HG02938 (cell line): ENCODE measurements around the gene TRPC3.
A peak's percentile ranks its signal among the peaks of the same experiment; 100 is the strongest.

ENCODE experiments used
- ATAC-seq: cut with Tn5 transposase; IDR thresholded peaks from one replicate; pipeline ENCODE4 v1.9.1; 2021; ENCODE audit warnings: mild to moderate bottlenecking, moderate library complexity; ENCODE audit not compliant: unreplicated experiment

The TRPC3 gene

DNA sequence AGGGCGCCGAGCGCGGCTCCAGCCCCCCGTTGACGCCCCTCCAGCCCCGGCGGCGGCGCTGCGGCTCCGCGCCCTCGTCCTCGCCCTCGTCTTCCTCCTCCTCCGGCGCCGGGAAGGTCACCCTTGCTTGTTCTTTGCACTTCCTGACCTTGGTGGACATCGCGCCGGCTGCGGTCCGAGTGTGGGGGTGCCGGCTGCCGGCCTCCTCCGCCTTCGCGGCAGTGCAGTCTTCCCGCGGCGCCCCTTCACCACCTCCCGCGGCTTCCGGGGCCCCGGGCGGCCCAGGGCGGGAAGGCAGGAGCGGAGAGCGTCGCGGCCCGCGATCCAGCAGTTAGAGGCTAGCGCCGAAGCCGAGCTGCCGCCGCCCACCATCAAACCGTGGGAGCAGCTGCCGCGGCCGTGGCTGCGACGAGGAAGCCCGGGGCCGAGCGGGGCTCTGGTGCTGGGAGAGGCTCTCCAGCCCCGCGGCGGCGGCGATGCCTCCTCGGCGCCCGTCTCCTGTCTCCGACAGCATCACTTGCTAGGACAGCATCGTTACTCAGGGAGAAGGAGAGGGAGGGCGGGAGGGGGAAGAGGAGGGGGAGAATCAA is at the start of gene TRPC3:
TSS of gene TRPC3 (minus strand) at position 540 of the 590 bp plus-strand sequence. CDS start at position 160, 380 bp downstream.
- peak; percentile 26 for ATAC-seq

DNA sequence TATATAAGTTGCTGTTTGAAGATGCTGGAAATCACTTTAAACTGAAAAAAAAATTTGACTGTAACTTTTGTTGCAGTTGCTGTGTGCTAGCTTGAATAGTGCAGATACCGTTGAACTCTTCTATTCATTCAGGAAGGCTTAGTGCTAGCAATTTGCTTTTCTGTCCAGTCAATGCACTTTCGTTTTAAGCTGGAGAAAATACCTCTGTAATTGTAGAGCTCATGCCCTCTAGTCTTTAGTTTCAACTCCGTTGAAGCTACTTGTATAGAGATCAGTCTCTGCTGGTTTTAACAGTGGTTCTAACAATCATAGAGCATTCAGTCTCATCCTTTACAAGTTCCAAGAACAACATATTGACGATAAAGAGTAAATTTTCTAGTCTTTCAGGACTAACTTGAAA is 49.0 kb upstream of the TRPC3 start:
- no peak for ATAC-seq

DNA sequence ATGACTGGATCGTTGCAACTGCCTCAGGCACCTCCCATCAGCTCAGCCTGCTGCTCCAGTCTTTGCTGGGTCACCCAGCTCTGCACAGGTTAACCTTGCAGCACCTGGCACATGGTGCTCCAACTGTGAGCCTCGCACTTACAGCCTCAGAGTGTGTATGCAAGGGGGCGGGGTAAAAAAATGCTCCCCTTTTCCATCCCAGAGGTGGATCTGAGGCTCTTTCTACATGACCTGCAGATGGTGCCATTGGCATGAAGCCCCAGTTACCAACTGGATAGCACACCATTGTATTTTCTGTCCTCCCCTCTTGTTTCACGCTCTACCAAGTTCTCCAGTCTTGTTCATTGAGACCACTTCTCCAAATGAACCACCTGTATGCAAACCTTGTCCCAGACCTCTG is 46.2 kb upstream of the TRPC3 start:
- ATAC-seq: no peak

DNA sequence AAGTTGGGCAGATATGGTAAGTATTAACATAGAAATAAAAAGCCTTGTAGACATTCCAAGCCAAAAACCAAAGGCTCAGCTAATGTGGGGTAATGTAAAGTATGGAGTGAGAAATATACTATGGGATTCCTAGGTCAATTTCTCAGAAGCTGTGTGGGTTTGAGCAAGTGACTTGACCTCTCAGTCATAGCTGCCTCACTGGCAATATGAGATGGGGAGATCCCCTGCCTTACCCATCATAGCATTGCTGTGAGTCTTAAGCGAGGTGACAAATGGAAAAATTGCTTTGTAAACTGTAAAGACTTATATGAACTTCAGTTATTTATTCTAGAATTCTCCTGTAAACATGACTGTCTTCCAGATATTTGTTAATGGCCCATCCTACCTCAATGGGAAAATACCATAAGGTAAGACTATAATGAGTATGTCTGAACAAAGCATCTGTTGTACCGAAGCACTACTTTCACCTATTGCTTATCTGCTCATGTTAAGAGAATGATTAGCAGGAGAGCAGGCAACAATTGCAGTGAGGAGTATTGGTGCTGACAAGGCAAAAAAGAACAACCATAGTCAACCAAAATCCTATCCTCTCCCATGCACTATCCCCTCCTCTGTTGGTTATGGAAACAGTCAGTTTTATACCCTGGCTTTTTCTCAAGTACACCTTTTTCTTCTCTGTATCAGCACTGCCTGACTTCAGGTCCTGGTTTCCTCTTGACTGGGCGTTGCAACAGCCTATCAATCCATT is 44.1 kb upstream of the TRPC3 start:
- no peak for ATAC-seq

DNA sequence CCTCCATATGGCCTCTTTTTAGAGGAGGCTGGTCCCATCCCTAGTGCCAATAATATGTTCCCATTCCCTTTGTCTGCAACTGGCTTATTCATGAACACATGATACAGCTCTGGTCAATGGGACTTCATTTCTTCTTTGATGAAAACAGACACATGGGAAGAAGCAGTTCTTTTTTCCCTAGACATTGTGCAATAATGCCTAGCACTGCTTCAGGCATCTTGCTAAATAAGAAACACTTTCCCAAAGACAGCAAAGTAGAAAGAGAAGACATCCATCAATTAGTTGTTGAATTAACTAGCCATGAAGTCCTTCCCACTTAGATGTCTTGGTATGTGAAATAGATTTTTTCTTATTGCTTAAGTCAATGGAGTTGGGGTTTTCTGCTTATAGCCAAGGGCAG is 40.1 kb upstream of the TRPC3 start:
- no peak for ATAC-seq

DNA sequence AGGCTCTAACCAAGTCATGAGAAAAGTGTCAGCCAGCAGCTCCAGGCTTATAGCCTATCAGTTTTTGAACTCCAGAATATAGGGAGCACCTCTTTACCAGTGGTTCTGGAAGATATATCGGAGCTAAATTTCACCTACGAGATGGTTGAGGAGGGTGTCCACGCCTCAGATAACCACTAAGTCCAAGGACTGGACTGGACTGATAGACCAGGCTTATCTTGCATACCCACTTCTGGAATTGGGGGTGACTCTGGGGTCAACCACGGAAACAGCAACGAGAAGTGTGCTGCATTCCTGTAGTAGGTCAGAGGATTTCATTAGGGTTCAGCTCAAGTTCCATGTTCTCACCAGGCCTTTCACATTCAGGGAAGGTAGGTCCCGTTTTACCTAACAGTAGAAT is 38.6 kb upstream of the TRPC3 start:
- ATAC-seq: no peak

DNA sequence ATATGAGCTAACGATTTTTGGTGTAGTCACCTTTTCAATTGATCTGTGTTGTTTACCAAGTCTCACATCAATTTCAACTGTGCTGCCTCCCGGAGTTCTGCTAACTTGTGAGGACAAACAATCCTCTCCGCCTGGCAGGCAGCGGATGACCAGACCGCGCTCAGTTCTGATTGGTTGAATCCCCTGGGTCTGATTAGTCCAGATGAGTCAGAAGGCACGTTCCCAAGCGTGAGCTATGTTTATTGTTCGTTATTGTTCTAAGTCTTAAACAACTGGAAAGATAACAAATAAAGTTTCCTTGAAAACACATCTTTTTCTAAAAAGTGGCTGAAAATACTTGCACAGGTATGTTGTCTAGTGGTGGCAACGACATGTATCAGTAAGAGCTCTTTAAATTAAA is 37.9 kb upstream of the TRPC3 start:
- no peak for ATAC-seq

DNA sequence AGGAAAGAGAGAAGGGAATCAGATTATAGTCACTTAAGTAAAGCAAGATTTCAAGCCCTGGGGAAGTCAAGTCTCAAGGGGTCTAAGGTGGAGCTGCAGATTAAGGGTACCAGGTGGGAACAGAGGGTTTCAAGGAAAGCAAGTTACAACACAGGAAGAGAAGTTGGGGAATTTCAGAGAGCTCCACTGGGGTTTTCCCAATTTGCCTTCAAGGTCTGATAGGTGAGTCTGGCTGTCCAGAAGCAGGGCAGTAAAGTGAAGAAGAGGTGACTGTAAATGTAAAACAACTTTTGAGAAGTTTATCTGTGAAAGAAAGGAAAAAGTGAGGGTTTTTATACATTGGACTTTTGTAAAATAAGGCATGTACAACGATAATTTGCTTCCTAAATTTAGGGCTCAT is 37.1 kb upstream of the TRPC3 start:
- ATAC-seq: no peak

DNA sequence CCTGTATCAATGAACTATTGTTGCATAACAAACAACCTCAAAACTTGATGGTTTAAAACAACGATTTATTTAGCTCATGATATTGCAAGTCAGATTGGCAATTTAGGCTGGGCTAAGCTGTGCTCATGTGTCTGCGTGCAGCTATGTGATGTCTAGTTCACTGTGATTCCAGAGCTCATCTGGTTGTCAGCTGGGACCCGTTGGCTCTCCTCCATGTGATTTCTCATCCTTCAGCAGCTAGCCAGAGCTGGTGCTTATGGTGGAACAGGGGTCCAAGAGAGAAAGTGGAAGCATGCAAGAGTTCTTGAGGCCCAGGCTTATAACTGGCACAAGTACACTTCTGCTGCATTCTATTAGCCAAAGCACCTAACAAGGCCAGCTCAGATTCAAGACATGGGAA is 28.8 kb upstream of the TRPC3 start:
- no peak for ATAC-seq

DNA sequence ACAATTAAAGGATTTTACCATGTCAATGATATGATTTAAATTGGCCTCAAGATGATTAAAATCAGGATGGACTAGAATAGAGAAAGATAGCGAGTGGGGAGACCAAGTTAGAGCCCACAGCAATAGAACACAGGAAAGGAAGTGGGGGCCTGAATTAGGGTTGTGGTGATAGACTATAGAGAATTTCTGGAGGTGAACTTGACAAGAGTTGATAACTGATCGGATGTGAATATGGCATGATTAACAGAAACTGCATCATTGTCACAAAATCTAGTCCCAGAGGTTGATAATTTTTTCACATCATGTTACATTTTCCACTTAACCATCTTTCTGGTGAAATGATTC is 26.3 kb upstream of the TRPC3 start:
- ATAC-seq: peak; percentile 50

DNA sequence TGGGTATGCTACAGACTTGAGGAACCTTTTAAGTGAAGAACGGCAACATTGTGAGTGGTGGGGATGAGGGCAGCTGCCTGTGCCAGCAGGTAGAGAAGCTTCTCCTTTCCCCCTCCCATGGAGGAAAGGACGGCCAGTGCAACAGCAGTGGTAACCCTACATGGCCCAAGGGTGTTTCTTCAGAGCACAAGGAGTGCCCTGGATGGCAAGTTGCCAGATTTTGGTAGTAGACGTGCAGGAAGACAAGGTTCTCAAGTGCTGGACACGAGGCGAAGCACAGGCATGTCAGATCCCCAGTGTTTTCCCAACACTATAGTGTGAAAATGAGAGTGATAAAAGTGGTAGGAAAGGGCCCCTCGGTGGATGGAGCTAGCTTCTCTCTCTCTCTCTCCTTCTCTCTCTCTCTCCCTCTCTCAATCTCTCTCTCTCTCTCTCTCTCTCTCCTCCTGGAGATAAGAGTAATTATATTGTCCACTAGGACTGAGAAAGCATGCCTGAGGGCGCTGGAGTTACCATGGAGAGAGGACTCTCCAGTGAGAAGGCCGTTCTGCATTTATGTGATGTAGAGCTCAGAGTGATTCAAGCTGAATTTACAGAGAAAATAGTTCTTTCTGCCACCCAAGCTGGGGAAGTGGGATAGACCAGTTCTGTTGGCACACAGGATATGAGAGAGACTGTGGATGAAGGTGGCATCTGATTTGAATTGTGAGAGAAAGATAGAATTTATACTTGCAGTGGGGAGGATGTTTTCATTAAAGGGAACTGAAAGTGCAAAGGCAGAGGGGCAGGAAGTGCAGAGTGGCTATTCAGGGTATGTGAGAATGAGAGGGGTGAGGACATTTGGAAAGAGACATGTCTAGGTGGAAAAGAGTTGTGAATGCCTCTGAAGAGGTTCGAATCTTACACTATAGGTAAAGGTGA is 25.7 kb upstream of the TRPC3 start:
- ATAC-seq: peak; percentile 96

DNA sequence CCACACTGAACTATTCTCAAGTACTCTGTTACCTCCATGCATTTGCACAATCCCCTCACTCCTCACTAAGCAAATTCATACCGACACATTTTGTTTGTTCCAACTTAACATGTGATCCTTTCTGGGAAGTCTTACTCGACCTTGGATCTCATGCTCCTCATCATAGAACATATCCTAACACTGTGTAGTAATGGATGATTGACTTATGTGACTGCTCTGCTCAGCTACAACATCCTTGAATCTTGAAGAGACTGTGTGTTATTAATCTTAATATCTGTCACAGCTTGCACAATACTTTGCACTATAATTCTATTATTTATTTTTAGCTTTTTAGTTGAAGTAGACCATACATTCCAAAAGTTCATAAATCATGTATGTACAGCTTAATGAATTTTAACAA is 23.9 kb upstream of the TRPC3 start:
- no peak for ATAC-seq

DNA sequence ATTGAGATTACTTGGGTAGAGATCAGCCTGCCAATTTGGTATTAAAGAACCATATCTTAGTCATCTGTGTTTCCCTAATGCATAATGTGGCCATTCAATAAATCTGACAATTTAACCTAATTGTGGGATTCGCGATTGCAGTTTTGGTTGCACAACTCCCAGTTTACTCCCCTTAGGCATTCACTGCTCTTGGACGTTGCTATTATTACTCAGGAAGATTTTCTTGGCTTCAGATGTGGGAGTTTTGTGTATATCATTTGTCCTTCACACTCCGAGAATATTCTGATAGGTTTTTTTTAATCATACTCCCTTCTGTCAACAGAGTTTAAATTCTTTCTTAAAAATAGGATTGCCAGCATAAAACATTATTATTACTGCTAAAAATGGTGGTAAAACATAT is 22.0 kb upstream of the TRPC3 start:
- no peak for ATAC-seq

DNA sequence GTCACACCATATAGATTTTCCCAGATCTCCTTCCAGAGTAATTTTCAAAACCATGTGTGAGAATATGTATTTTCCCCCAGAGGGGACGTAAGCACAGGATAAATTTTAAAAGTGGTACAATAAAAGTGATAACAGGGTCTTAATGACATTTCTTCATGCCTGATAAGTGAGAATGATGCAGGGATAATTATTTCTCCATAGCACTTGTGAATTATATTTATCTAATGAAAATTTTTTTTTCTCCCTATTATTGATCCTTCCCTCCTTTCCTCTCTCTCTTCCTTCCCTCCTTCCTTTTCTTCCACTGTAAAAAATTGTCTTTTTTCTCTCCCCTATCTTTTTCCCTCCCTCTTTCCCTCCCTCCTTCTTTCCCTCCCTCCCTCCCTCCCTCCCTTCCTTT is 17.0 kb upstream of the TRPC3 start:
- no peak for ATAC-seq

DNA sequence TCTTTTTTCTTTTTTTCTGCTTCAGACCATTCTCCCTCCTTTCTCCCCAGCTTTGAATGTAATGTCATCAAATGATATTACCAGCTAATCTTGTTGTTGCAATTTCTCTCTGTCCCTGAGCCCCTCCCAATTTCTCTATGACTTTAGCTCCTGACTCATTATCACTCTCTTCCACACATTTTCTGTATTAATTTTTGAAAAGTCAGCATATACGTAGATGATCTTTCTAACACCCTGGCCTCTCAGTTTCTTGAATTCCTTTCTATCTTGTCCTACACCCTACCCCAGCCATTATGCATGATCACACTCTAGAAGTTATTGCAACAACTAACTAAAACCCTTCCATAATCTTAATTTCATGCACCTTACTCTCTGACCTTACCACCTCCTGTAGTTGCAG is 13.1 kb upstream of the TRPC3 start:
- ATAC-seq: no peak

DNA sequence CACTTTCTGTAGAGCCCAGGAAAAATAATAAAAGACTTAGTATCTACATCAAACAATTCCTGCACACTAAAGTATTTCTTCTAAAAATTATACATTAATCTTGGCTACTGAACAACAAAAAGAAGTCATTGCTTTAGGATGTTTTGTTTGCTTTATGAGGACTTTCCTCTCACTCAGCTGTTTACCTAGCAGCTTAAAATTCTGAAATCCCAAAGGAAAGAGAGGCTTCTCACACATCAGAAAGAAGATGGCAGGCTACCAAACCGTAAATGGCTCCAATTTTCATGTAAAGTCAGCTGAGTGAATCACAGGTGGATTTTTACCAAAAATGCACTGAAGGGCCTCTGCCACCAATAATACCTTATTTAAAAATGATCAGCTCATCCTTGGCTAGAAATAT is 9.0 kb upstream of the TRPC3 start:
- ATAC-seq: no peak

DNA sequence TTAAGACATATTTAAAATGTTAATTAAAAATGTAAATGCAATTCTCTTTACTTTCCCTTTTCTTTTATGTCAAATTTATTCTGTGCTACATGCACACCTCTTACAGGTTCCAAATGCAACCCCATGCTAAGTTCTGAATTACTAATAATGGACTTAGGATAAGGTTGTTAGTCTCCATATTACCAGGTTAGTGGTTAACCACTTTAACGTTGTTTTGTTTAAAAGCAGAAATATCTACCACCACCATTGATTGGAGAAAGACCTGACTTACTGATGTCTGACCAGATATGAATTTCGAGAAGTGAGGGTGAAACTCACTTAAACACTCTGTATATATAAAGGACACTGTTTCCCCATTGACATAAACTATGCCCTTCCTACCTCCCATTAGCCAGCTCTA is 6.9 kb upstream of the TRPC3 start:
- no peak for ATAC-seq

DNA sequence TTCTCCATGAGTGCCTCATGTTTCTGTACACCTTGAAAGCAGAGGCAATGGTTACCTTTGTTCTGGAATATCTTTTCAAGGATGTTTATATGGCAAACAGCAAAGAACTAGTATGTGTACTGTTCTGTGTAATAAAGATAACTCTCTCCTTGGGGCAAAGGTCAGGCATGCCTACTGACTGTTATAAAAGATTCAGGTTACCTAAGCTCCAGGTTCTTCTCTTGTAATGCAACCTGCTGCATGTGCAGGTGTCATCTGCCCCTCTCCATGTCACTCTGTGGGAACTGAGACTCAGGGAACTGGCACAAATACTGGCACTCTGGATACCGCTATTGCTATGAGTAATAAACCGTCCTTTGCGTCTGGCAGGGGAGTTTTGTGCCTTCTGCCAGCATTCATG is 5.4 kb upstream of the TRPC3 start:
- ATAC-seq: no peak

DNA sequence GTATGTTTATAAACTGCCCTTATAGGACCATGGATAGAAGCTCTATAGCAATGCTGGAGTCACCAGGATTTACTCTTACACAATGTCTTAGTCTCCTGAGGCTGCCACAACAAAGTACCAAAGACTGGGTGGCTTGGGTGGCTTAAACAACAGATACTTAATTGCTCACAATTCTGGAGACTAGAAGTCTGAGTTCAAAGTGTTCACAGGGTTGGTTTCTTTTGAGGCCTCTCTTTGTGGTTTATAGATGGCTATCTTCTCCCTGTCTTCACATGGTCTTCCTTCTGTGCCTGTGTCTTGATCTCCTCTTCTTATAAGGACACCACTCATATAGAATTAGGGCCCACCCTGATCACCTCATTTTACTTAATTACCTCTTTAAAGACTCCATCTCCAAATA is 2.0 kb upstream of the TRPC3 start:
- ATAC-seq: no peak

DNA sequence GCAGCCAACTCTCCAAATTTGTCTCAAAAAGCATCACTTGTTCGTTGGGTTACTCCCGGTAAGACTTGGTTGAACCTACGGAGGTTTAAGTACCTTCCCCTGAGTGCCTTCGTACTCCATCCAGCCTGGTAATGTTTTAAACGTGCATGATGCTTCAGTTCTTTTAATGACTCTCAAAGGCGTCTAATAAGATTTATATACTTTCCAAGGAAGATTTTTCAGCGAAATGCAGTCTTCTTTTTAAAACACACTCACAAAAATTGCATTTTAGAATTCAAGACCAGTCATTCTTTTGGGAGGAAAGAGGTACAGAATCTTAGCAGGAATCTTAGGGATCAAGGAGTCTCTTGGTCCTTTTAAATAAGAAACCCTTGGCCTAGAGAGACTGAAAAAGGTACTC is 430 bp upstream of the TRPC3 start:
- no peak for ATAC-seq

DNA sequence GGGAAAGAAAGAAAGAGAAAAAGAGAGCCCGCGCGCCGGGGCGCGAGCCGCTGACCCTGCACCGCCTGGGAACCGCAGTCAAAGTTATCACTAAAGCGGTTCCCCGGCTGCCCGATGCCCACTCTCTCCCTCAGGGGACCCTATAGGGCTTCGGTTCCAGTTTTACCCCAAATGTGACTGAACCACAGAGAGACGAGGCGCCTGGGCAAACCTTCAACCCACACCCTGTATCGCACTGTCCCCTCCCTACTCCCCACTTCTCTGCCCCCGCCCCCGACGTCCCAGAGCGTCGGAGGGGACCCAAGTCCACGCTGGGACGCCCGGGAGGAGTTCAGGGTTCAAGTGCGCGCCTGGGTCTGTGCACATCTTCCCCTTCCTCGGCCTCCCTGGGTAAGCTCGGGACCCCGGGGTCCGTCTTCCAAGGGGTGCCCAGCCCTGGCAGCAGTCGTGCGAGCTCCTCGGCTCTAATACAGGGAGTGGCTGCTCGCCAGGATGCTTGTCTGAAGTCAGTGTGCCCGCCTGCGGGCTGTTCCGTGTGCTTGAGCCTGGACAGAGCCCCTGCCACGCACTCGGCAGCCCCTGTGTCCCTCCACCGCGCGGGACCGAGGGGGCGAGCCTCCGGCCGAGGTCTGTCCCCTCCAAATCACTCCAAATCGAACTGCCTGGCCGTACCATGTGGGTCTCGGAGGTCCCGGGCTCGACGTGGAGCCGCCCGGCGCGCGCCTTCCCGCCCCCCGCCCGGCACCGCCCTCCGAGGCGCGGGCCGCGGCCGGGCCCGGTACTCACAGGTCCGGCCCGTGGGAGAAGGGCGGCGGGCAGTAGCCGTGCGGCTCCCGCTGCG is 960 bp downstream of the TRPC3 start:
- peak; percentile 28 for ATAC-seq
